HepG2 (cell line): ENCODE measurements around the gene SDK1. TPM values are rescaled to one million over a fixed set of nuclear protein-coding genes. Genes with fewer than 3 reads are reported as not detected.

ENCODE experiments used
- ATAC-seq: fragments of 200-7000 bp; cut with Tn5 transposase; 3 replicates; pipeline ENCODE4 v1.9.1; 2020; ENCODE audit warnings: mild to moderate bottlenecking, moderate library complexity
- BruUV-seq: library from RNA; stranded (reverse); fragments of 400-500 nt; replicated peaks from 2 replicates; lab custom pipeline; 2021; lab: Mats Ljungman, UMichigan
- CTCF ChIA-PET: fragments of 300-600 bp; formaldehyde crosslinking; extraction: SDS; loops from one replicate; lab custom pipeline; 2021; ENCODE audit warnings: low total read pairs, inconsistent platforms, low intra/inter-chr PET ratio; lab: Yijun Ruan, JAX
- POLR2A ChIA-PET: fragments of 350-600 bp; sonication (Branson Sonifier 250); formaldehyde crosslinking; loops from one replicate; lab custom pipeline; 2020; ENCODE audit warnings: antibody characterized with exemption, inconsistent platforms; lab: Yijun Ruan, JAX
- DNase-seq: peaks from one replicate; pipeline ENCODE4 v3.0.0-alpha.2; 2015; ENCODE audit warnings: low spot score
- FAIRE-seq: peaks from 3 replicates; lab custom pipeline; 2011; peaks lifted over from hg19 to GRCh38; lab: Jason Lieb, UNC
- H2AFZ ChIP-seq: one replicate; pipeline ENCODE4 v1.6.1; 2011; ENCODE audit warnings: low read length, inconsistent platforms
- H3K27ac ChIP-seq: fragments of 300-600 bp; 3 replicates; pipeline ENCODE4 v1.8.0; 2011; ENCODE audit warnings: mixed run types, mild to moderate bottlenecking, mixed read lengths, low read length, inconsistent platforms; ENCODE audit not compliant: insufficient read depth; ENCODE audit errors: extremely low read length
- H3K27me3 ChIP-seq, 2 experiments: fragments of 200-600 bp in 1 of 2; 2 replicates in 1 of 2; 3 replicates in 1 of 2; pipeline versions ENCODE4 v1.6.0 to v1.8.0; 2011; ENCODE audit warnings: low read length in 2 of 2, mild to moderate bottlenecking in 2 of 2, moderate library complexity in 2 of 2, inconsistent platforms in 1 of 2; ENCODE audit not compliant: insufficient read depth in 2 of 2, control insufficient read depth in 1 of 2
- H3K36me3 ChIP-seq, 2 experiments: fragments of 200-600 bp in 1 of 2; replicated peaks in 1 of 2; 2 replicates in 1 of 2; 3 replicates in 1 of 2; pipeline versions ENCODE4 v1.5.1 to v1.8.0; 2011; ENCODE audit warnings: low read length in 2 of 2, inconsistent platforms in 1 of 2; ENCODE audit not compliant: insufficient read depth in 2 of 2, control insufficient read depth in 1 of 2
- H3K4me1 ChIP-seq: 2 replicates; pipeline ENCODE4 v1.5.1; 2012; ENCODE audit warnings: low read length, inconsistent platforms; ENCODE audit not compliant: insufficient read depth
- H3K4me2 ChIP-seq: 2 replicates; pipeline ENCODE4 v1.6.0; 2011; ENCODE audit warnings: low read depth, low read length, inconsistent platforms
- H3K4me3 ChIP-seq, 3 experiments: fragments of 200-600 bp in 1 of 3; sonication (generic), shearing (Covaris generic) in 1 of 3; replicated peaks in 1 of 3; 2 replicates each; pipeline ENCODE4 v1.5.1; 2011 to 2016; ENCODE audit warnings: low read length in 3 of 3, inconsistent platforms in 2 of 3, low read depth in 2 of 3, mild to moderate bottlenecking in 2 of 3, control low read depth in 1 of 3, mixed read lengths in 1 of 3; ENCODE audit not compliant: insufficient read depth in 1 of 3
- H3K79me2 ChIP-seq: one replicate; pipeline ENCODE4 v1.6.1; 2011; ENCODE audit warnings: low read length, inconsistent platforms; ENCODE audit not compliant: insufficient read depth
- H3K9ac ChIP-seq: 2 replicates; pipeline ENCODE4 v1.6.0; 2011; ENCODE audit warnings: mild to moderate bottlenecking, low read depth, low read length, inconsistent platforms; ENCODE audit not compliant: insufficient read depth
- H3K9me3 ChIP-seq: 2 replicates; pipeline ENCODE4 v1.5.1; 2012; ENCODE audit warnings: mild to moderate bottlenecking, low read length
- H4K20me1 ChIP-seq: 2 replicates; pipeline ENCODE4 v1.6.0; 2011; ENCODE audit warnings: inconsistent platforms, mild to moderate bottlenecking, low read length, moderate library complexity; ENCODE audit not compliant: insufficient read depth
- ATF7 ChIP-seq, 2 experiments: fragments of 450-650 bp in 1 of 2; sonication (generic) in 1 of 2; formaldehyde crosslinking in 1 of 2; IDR thresholded peaks; 2 replicates each; pipeline versions ENCODE4 v1.4.0 to v1.6.1; 2016 to 2020; ENCODE audit warnings: antibody characterized with exemption in 1 of 2, mild to moderate bottlenecking in 1 of 2, missing genetic modification reagents in 1 of 2
- ISL2 ChIP-seq: sonication (generic); formaldehyde crosslinking; IDR thresholded peaks from 2 replicates; pipeline ENCODE4 v1.5.0; 2020; ENCODE audit warnings: missing genetic modification reagents
- MZF1 ChIP-seq: sonication (generic); formaldehyde crosslinking; IDR thresholded peaks from 2 replicates; pipeline ENCODE4 v1.8.1; 2023; ENCODE audit warnings: mild to moderate bottlenecking, missing genetic modification reagents, borderline replicate concordance
- NFATC3 ChIP-seq: sonication (generic); formaldehyde crosslinking; IDR thresholded peaks from 2 replicates; pipeline ENCODE4 v1.5.1; 2020; ENCODE audit warnings: mild to moderate bottlenecking, missing genetic modification reagents
- NFRKB ChIP-seq: fragments of 450-650 bp; IDR thresholded peaks from 2 replicates; pipeline ENCODE4 v1.6.1; 2017
- PPARG ChIP-seq: conservative IDR thresholded peaks from 2 replicates; pipeline ENCODE4 v1.6.1; 2016; ENCODE audit warnings: missing biosample characterization, missing genetic modification reagents
- SRF ChIP-seq: IDR thresholded peaks from 2 replicates; pipeline ENCODE4 v1.6.1; 2011; ENCODE audit warnings: mild to moderate bottlenecking, low read depth, low read length, moderate library complexity
- TAF15 ChIP-seq: fragments of 200-400 bp; formaldehyde crosslinking; IDR thresholded peaks from one replicate; pipeline ENCODE4 v1.6.1; 2018; ENCODE audit warnings: mild to moderate bottlenecking, low read depth, low read length; ENCODE audit not compliant: poor library complexity, severe bottlenecking
- TMF1 ChIP-seq: sonication (generic); formaldehyde crosslinking; IDR thresholded peaks from 2 replicates; pipeline ENCODE4 v1.8.1; 2022; ENCODE audit warnings: low read depth, missing genetic modification reagents
- ZNF142 ChIP-seq: sonication (generic); formaldehyde crosslinking; IDR thresholded peaks from 2 replicates; pipeline ENCODE4 v1.4.0; 2020; ENCODE audit warnings: missing genetic modification reagents
- ZNF747 ChIP-seq: sonication (generic); formaldehyde crosslinking; IDR thresholded peaks from 2 replicates; pipeline ENCODE4 v1.8.1; 2023; ENCODE audit warnings: missing genetic modification reagents, mild to moderate bottlenecking, borderline replicate concordance
- ZNF788 ChIP-seq: sonication (generic); formaldehyde crosslinking; IDR thresholded peaks from 2 replicates; pipeline ENCODE4 v1.5.0; 2020; ENCODE audit warnings: mild to moderate bottlenecking, missing genetic modification reagents, borderline replicate concordance
- WGBS: methylation state at CpG from one replicate; pipeline ENCODE4 v1.1.6; 2017; ENCODE audit warnings: low lambda C conversion rate; 5-methylcytosine and 5-hydroxymethylcytosine counted together
- in situ Hi-C: cut with HindIII; loops from 2 replicates; pipeline ENCODE4 v1.10.0; 2017; ENCODE audit warnings: low pct_unique_long_range_greater_than_20kb; ENCODE audit not compliant: extremely low pct_ligation_motif_present
- intact Hi-C: fragments of 100-400 bp; cut with micrococcal nuclease; formaldehyde crosslinking; loops from one replicate; pipeline ENCODE4 v1.10.0; 2022; ENCODE audit not compliant: unreplicated experiment
- polyA plus RNA-seq, 8 experiments: library from polyadenylated mRNA; depleted of rRNA in 3 of 8; stranded (reverse) in 7 of 8; unstranded in 1 of 8; fragments of >200 nt; fragmentation: Illumina TruSeq in 4 of 8; extraction: Trizol in 4 of 8; gene quantifications; 2 replicates each; pipeline versions ENCODE4 v1.2.1 to v1.2.3, GENCODE V29; 2011 to 2016; ENCODE audit warnings: low read depth in 4 of 8, missing spikeins in 1 of 8, mixed read lengths in 1 of 8; ENCODE audit not compliant: insufficient read depth in 1 of 8
- total RNA-seq, 5 experiments: library from RNA; depleted of rRNA; stranded (reverse); fragments of >200 nt; fragmentation: Illumina TruSeq; extraction: Trizol; gene quantifications; 2 replicates each; pipeline ENCODE4 v1.2.3, GENCODE V29; 2016; ENCODE audit warnings: low read depth in 1 of 5
- TF ChIP-seq, protein P1 (sequence below): sonication (generic); formaldehyde crosslinking; IDR thresholded peaks from 2 replicates; pipeline ENCODE4 v1.4.0; 2020; ENCODE audit warnings: low read depth, mild to moderate bottlenecking, missing genetic modification reagents

Gene SDK1
- total and polyA plus RNA-seq, 2 of the 13 experiments (the other 11 are each of a cell fraction or from before 2014, with no cell fraction given) = 0.35 to 2.4 TPM

GRCh38 chr7:3688842-3689241 lies 387.8 kb downstream of the SDK1 start (continued):
- no peak for TF ChIP-seq TAF15

- H3K4me3 ChIP-seq = no peak overlapping the region
- no peak overlapping the region for H2AFZ ChIP-seq
- TF ChIP-seq MZF1 (CRISPR knock-in tag) = no peak
- no peak for TF ChIP-seq PPARG (CRISPR knock-in tag)
- TF ChIP-seq ZNF788 (CRISPR knock-in tag) = no peak
- TF ChIP-seq, protein P1, sequence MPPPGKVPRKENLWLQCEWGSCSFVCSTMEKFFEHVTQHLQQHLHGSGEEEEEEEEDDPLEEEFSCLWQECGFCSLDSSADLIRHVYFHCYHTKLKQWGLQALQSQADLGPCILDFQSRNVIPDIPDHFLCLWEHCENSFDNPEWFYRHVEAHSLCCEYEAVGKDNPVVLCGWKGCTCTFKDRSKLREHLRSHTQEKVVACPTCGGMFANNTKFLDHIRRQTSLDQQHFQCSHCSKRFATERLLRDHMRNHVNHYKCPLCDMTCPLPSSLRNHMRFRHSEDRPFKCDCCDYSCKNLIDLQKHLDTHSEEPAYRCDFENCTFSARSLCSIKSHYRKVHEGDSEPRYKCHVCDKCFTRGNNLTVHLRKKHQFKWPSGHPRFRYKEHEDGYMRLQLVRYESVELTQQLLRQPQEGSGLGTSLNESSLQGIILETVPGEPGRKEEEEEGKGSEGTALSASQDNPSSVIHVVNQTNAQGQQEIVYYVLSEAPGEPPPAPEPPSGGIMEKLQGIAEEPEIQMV (CRISPR knock-in tag) = no peak
- TF ChIP-seq SRF = no peak
- no peak for TF ChIP-seq ZNF747
- no peak for TF ChIP-seq NFATC3 (CRISPR knock-in tag)
- no peak for TF ChIP-seq ZNF142
- no peak for TF ChIP-seq NFRKB
- no peak for TF ChIP-seq ISL2 (CRISPR knock-in tag)
- TF ChIP-seq TMF1 = no peak
- no peak for TF ChIP-seq ATF7 (IDR thresholded peaks at IDR 0.05)
- no peak for TF ChIP-seq ATF7 (CRISPR knock-in tag; IDR thresholded peaks at IDR 0.05)
- TF ChIP-seq, all 625 proteins: peak for 0
- in situ Hi-C loops (no loop called here), intact Hi-C loops (no loop called here)
- no peak overlapping the region for H3K9ac ChIP-seq
- CTCF ChIA-PET = no interaction called here
- no peaks in the 10 kb centered on the region for H3K79me2 ChIP-seq
- FAIRE-seq = no peak
- no peak for ATAC-seq
- POLR2A ChIA-PET = no interaction called here
- H3K27me3 ChIP-seq = no peaks in the 10 kb centered on the region
- H3K9me3 ChIP-seq = no peaks in the 10 kb centered on the region
- H4K20me1 ChIP-seq = no peaks in the 10 kb centered on the region
- no peak overlapping the region for H3K27ac ChIP-seq
- no peak overlapping the region for H3K4me2 ChIP-seq
- DNase-seq = no peak
- no TSS peak for BruUV-seq
- peaks cover 9% of the 10 kb centered on the region; the same call in 1 of the 2 replicates for H3K4me1 ChIP-seq
- WGBS = 56% methylated on average over 5 of the region's 5 CpGs
- no peaks in the 10 kb centered on the region for H3K36me3 ChIP-seq
Measured at GRCh38 chr7:3691478-3692158, 390.6 kb downstream of the SDK1 start.
